ENCODE measurements around the gene PRKCB.
"Not testable (repeated sequence)": the region's sequence is repeated elsewhere in the genome, so short reads cannot be mapped to it uniquely, and the experiment has no call there.

Gene PRKCB

GRCh38 chr16:24188751-24189318 is 353.1 kb downstream of the PRKCB start:
- DNase-seq: no peak

DNA sequence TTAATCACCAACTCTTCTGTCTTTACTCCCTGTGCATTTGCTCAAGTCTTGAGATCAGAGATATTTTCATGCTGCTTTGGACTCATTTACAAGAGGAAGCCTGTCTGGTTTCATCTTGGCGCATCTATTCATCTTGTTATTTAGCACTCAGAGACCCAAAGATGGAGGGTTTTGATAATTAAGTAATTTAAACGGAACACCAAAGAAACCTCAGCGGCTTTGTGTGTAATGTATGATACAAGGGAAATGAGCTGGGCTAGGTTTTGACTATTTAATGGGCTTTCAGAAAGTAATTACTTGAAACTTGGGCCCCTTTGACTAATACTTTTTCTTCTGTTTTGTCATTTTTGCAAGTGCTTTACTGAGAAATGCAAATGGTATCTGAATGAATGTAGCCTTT is 354.2 kb downstream of the PRKCB start:
- DNase-seq: no peak

GRCh38 chr16:24191876-24192402 is 356.2 kb downstream of the PRKCB start:
- DNase-seq: no peak

DNA sequence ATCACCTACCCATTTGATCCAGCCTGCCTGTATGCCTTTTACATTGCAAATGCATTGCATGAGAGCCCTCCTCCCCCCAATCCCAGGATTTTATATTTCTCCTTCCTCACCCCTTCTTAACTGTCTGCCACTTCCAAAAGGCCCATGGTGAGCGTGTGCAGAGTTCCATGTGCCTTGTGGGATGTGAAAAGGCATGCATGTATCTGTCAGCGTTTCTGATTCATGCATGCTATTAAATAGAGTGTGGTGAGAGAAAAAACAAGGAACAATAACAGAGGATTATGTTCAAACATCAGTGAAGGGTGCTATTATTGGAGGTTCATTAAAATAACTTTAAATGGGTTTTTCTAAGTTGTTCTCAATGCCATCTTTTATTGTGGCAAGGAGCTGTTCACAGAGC is 359.4 kb downstream of the PRKCB start:
- DNase-seq: no peak

- DNase-seq: no peak
These were observed 363.2 kb downstream of the PRKCB start for GRCh38 chr16:24198807-24199533.

DNA sequence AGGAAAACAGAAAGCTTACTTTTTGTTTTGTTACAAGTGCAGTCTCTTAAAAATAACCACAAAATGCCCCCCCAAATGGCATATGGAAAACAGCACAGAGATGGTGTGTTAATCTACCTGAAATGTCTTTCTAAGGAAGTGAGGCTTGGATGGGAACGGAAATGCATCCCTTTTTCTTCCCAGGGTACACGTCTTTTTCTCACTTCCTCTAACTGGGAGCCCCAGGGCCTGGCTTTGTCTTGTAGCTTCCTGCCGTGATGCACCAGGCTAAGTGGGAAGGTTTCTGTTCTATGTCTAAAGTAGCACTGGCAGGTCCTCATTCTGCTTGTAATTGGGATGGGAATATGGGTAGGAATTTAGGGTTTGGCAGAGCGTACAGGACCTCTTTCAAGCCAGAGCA is 367.9 kb downstream of the PRKCB start:
- DNase-seq: no peak

DNA sequence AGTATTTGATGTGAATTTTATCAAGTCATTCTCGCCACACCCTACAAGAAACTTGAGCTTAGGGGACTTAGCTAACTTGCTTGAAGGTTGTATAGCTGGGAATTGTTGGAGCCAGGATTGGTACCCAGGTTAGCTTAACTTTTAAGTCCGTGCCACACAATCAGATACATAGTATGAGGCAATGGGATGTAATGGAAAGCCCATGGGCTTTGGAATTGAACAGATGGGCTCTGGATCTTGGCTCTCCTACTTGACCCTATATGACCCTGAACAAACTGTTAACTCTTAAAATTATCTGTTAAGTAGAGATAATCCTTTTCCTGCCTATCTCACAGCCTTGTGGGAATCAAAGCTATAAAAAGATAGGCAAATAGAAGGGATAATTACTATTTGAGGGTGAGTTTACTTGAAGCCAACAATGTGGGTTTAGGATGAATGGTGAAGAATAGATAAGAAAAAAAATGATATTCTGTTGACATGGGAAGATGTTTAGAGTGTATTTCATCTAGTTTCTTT is 368.4 kb downstream of the PRKCB start:
- DNase-seq: no peak

GRCh38 chr16:24206926-24207325 is 371.1 kb downstream of the PRKCB start:
- no peak for DNase-seq

DNA sequence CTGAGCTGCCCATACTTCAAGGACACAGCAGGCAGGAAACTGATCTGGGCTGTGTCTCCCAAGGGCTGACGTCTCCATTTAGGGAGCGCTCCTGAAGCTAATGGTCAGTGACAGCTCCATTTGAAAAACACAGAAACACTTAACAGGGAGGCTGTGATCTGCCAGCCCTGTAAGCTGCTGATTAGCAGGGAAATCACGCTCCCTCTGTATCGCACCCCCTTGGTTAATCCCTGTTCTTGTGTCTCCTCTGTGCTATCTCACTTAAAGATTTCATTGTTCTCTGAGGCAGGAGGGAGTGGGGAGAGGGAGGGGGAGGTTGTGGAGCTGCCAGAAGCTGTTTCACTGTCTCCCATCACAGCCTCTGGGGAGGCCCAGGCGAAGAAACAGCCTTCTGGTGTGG is 372.9 kb downstream of the PRKCB start:
- peak; percentile 88 for DNase-seq

DNA sequence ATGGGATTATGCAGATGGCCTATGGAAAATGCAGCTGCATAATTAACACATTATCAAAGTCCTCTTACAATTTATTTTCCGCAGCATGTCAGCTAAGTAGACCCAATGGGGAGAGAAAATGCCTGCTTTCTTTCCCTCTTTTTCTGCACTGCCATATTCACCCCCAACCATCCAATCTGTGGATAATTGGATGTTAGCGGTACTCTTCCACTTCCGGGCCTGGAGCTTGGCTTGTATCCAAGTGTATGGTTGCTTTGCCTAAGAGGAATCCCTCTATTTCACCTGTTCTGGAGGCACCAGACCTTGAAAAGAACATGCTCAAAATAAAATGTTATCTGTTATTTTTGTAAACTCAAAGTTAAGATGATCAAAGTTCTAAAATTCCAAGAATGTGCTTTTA is 379.2 kb downstream of the PRKCB start:
- DNase-seq: no peak

DNA sequence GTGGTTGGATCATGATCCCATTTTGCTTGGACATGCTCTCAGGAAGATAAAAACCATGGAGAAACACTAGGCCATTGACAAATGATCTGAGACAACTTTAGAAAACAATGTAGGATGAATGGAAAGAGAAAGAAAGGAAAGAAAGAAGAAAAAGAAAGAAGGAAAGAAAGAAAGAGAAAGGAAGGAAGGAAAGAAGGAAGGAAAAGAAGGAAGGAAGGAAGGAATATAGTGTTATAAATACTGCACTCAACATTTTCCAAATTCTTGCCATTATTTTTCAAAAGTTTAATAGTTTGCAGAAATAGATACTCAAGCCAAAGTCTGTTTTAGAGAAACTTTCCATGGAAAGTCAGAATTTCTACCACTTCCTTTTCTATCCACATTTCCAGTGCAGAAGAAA is 381.2 kb downstream of the PRKCB start:
- no peak for DNase-seq

- DNase-seq: no peak
These were observed 381.7 kb downstream of the PRKCB start for GRCh38 chr16:24217461-24217860.

DNA sequence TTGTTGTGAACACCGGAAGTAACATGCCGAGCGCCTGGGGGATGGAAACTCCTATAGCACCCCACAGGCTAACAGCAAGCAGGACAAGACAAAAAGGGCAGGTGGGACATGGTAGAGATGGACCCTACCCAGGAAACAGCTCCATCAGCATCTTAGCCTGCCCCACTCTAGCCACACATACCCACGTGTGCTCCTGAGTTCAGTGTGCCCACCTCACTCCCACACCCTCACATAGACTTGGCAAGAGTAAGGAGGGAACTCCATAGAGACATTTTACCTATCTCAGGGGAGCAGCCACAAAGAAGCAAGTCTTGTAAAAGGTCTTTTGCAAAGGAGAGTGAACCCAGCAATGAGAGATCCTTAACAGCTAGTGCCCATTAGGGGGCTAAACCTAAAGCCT is 382.5 kb downstream of the PRKCB start:
- DNase-seq: no peak

GRCh38 chr16:24221219-24221618 is 385.4 kb downstream of the PRKCB start:
- DNase-seq: no peak

DNA sequence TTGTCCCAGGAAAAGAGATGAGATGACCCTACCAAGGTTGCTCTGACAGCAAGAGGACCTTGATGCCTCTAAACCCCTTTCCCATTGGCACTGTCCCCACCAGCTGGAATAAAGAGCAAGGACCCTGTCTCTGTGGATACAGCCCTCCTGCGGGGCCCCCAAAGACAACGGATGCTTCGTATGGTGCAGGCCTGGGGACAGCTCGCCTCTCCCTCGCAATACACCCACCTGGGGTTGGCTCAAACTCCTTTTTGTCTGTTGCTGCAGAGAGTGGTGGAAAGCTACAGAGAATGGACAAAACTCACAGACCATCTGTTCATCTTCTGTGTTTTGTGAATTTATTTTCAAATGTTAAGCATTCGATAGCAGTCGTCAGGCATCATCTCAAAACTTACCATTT is 392.7 kb downstream of the PRKCB start:
- DNase-seq: no peak

DNA sequence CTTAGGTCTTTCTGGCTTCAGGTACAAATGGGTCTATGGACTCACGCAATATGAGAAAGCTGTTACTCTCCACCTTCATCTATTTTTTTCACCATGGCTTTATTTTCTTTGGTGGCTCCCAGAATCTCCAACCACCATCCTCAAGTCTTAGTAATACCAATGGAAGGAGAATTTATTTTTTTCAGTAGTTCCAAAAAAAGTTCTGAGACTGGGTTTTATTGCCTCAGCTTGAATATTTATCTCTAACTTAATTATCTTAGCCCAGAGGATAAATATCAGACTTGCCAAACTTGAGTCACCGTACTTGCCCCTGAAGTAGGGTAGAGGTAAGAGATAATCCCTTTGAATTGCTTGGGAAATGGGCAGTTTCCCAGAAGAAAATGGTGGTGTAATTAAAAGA is 397.2 kb downstream of the PRKCB start:
- no peak for DNase-seq

GRCh38 chr16:24234737-24235136 is 399.0 kb downstream of the PRKCB start:
- no peak for DNase-seq

- no peak for DNase-seq
These were observed 400.0 kb downstream of the PRKCB start for GRCh38 chr16:24235806-24236205.

DNA sequence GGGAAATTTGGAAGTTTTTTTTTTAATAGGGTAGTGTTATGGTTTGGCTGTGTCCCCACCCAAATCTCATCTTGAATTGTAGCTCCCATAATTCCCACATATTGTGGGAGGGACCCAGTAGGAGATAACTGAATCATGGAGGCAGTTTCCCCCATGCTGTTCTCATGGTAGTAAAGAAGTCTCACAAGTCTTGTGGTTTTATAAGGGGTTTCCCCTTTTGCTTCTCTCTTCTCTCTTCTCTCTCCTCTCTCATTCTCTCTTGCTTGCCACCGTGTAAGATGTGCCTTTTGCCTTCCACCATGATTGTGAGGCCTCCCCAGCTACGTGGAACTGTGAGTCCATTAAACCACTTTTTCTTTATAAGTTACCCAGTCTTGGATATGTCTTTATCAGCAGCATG is 403.1 kb downstream of the PRKCB start:
- DNase-seq: not testable (repeated sequence)

- no peak for DNase-seq
These were observed 411.3 kb downstream of the PRKCB start for GRCh38 chr16:24246911-24247607.

DNA sequence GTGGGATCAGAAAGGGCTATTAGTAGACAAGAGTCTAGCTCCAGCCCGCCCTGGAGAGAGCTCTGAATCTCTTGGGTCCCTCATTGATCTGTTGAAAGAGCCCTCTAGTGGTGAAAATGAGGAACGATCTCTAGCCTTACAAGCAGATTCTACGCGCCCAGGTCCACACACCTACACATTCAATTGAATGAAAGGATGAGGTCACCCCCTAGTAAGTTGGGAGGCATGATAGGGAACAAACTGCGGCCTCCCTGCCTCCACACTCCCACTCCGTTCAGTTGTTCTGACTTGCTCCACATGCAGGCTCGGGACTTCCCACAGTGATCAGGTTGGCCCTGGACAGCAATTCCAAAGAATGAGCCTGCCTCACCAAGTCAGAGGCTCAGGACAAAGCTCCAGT is 417.4 kb downstream of the PRKCB start:
- DNase-seq: peak; percentile 61

DNA sequence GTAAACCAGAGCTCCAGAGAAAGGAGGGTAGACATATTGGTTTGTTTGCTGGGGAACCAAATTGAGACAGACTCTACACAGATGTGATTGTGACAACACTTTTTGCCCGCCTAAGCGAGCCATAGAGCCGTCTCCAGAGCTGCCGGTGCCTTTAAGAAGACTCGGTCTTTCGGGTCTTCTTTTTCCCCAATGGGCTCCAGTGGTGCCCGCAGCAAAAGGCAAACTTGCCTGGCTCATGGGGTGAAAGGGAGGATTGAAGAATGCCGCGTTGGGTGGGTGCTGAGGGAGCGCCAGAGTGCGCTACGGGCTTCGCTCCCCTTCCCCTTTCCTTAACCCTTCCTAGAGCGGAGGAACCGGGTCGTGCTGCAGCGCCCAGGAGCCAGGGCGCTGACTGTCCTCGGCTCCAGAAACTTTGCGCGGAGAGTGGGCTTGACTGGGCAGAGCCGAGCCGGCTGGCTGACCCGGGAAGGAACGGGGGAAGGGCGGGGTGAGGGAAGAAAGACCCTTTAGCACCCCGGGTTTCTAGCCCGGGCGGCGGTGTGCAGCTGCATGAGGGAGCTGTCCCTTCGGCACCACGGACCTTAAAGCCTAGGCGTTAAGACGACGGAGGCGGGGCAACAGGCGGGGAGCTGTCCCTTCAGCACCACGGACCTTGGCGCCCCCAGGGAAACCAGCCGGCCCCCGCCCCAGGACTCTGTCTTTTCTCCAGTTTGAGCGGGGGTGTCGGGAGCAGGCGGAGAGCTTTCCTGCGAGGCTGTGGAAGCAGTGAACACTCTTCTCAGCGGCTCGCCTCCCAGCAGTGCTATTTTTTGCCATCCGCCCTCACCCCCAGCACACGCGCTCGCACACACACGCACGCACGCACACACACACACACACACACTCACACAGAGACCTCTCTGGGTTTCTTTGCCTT is 419.9 kb downstream of the PRKCB start, which contains the start of gene CACNG3:
TSS of gene CACNG3 (plus strand) at position 880 of the 916 bp plus-strand sequence. CDS start 420 bp downstream, outside the sequence.
- peak; percentile 44 for DNase-seq

- no peak for DNase-seq
These were observed 422.2 kb downstream of the PRKCB start for GRCh38 chr16:24257958-24258357.

Data from midbrain (tissue), 1 donor.